Endothelial cell of umbilical vein (primary cell): ENCODE measurements around the gene PTPRT. TPM values are rescaled to one million over a fixed set of nuclear protein-coding genes. Genes with fewer than 3 reads are reported as not detected.

Experiments
- BruUV-seq: library from RNA; stranded (reverse); fragments of 400-500 nt; replicated peaks from 2 replicates; lab custom pipeline; 2021; lab: Mats Ljungman, UMichigan
- CTCF ChIA-PET: fragments of 300-600, 350-600 bp; sonication (Branson Sonifier 250); formaldehyde crosslinking; loops from one replicate; lab custom pipeline; 2021; ENCODE audit warnings: antibody characterized with exemption, inconsistent platforms; lab: Charles Lee
- POLR2A ChIA-PET: fragments of 300-600, 350-600 bp; sonication (Branson Sonifier 250); formaldehyde crosslinking; loops from one replicate; lab custom pipeline; 2021; ENCODE audit warnings: antibody characterized with exemption, inconsistent platforms; lab: Charles Lee
- DNase-seq: peaks from one replicate; pipeline ENCODE4 v3.0.0-alpha.2; 2011; ENCODE audit warnings: low read depth, low spot score
- FAIRE-seq: peaks from 2 replicates; lab custom pipeline; 2011; peaks lifted over from hg19 to GRCh38; lab: Jason Lieb, UNC
- H2AFZ ChIP-seq: 2 replicates; pipeline ENCODE4 v1.6.0; 2012; ENCODE audit warnings: low read depth, low read length, control low read depth, inconsistent platforms
- H3K27ac ChIP-seq: 2 replicates; pipeline ENCODE4 v1.5.1; 2011; ENCODE audit warnings: low read depth, mild to moderate bottlenecking, control low read depth, low read length, moderate library complexity; ENCODE audit not compliant: insufficient read depth
- H3K27me3 ChIP-seq, 2 experiments: 2 replicates each; pipeline versions ENCODE4 v1.6.0 to v1.6.1; 2011; ENCODE audit warnings: low read length in 2 of 2, mixed read lengths in 1 of 2; ENCODE audit not compliant: control insufficient read depth in 2 of 2, insufficient read depth in 2 of 2
- H3K36me3 ChIP-seq, 2 experiments: 2 replicates in 1 of 2; 3 replicates in 1 of 2; pipeline ENCODE4 v1.5.1; 2011; ENCODE audit warnings: low read length in 2 of 2, mild to moderate bottlenecking in 1 of 2, moderate library complexity in 1 of 2; ENCODE audit not compliant: control insufficient read depth in 2 of 2, insufficient read depth in 2 of 2; ENCODE audit errors: extremely low read depth in 1 of 2
- H3K4me1 ChIP-seq: 3 replicates; pipeline ENCODE4 v1.5.1; 2011; ENCODE audit warnings: mild to moderate bottlenecking, low read length; ENCODE audit not compliant: control insufficient read depth, insufficient read depth; ENCODE audit errors: extremely low read depth
- H3K4me2 ChIP-seq: 2 replicates; pipeline ENCODE4 v1.6.1; 2011; ENCODE audit warnings: low read length, control low read depth, mixed read lengths; ENCODE audit not compliant: insufficient read depth
- H3K4me3 ChIP-seq, 3 experiments: fragments of 200-600 bp in 1 of 3; sonication (generic), shearing (Covaris generic) in 1 of 3; replicated peaks in 1 of 3; 2 replicates each; pipeline ENCODE4 v1.5.1; 2011 to 2016; ENCODE audit warnings: control low read depth in 3 of 3, low read length in 3 of 3, mild to moderate bottlenecking in 2 of 3, inconsistent platforms in 1 of 3, low read depth in 1 of 3, moderate library complexity in 1 of 3; ENCODE audit not compliant: insufficient read depth in 1 of 3
- H3K79me2 ChIP-seq: 2 replicates; pipeline ENCODE4 v1.6.0; 2012; ENCODE audit warnings: low read length, inconsistent platforms; ENCODE audit not compliant: control insufficient read depth, insufficient read depth
- H3K9ac ChIP-seq: replicated peaks from 2 replicates; pipeline ENCODE3; 2011; ENCODE audit warnings: low read length, control low read depth; ENCODE audit not compliant: insufficient read depth; ENCODE audit errors: extremely low read depth
- H3K9me1 ChIP-seq: replicated peaks from 3 replicates; pipeline ENCODE4 v1.6.0; 2011; ENCODE audit warnings: mild to moderate bottlenecking, low read length; ENCODE audit not compliant: control insufficient read depth, insufficient read depth; ENCODE audit errors: extremely low read depth
- H3K9me3 ChIP-seq: replicated peaks from 2 replicates; pipeline ENCODE4 v1.5.1; 2012; ENCODE audit warnings: low read length, inconsistent platforms; ENCODE audit not compliant: control insufficient read depth, insufficient read depth
- H4K20me1 ChIP-seq: replicated peaks from 2 replicates; pipeline ENCODE3; 2011; ENCODE audit warnings: mild to moderate bottlenecking, low read length; ENCODE audit not compliant: control insufficient read depth, insufficient read depth; ENCODE audit errors: extremely low read depth
- EZH2 ChIP-seq: IDR thresholded peaks from 2 replicates; pipeline ENCODE4 v1.6.1; 2012; ENCODE audit warnings: borderline replicate concordance, low read depth, mild to moderate bottlenecking, moderate library complexity, low read length, inconsistent platforms; ENCODE audit not compliant: severe bottlenecking
- FOS ChIP-seq: IDR thresholded peaks from 2 replicates; pipeline ENCODE4 v1.6.1; 2011; ENCODE audit warnings: mild to moderate bottlenecking, low read length, moderate library complexity, borderline replicate concordance; ENCODE audit not compliant: insufficient read depth
- GATA2 ChIP-seq: IDR thresholded peaks from 2 replicates; pipeline ENCODE4 v1.7.0; 2011; ENCODE audit warnings: low read depth, mild to moderate bottlenecking, moderate library complexity, mixed read lengths, low read length; ENCODE audit not compliant: insufficient read length, insufficient read depth
- JUN ChIP-seq: IDR thresholded peaks from 2 replicates; pipeline ENCODE4 v1.6.1; 2011; ENCODE audit warnings: borderline replicate concordance, low read depth; ENCODE audit not compliant: insufficient read length, insufficient read depth
- MYC ChIP-seq: IDR thresholded peaks from one replicate; pipeline ENCODE4 v1.6.1; 2011; ENCODE audit warnings: mild to moderate bottlenecking, low read depth, low read length
- POLR2A ChIP-seq: IDR thresholded peaks from 2 replicates; pipeline ENCODE4 v1.6.1; 2012; ENCODE audit warnings: low read depth, mild to moderate bottlenecking, control low read depth, low read length
- POLR2AphosphoS5 ChIP-seq: IDR thresholded peaks from 2 replicates; pipeline ENCODE4 v1.6.1; 2012; ENCODE audit warnings: low read depth, mild to moderate bottlenecking, control low read depth, low read length, moderate library complexity; ENCODE audit not compliant: insufficient read depth
- dilution Hi-C: fragments of 300-500 bp; cut with MboI; formaldehyde crosslinking; loops from one replicate; pipeline ENCODE4 v1.15.0; 2019; ENCODE audit warnings: low sequenced_read_pairs; ENCODE audit not compliant: extremely low pct_ligation_motif_present
- intact Hi-C: fragments of 100-400 bp; cut with micrococcal nuclease; formaldehyde crosslinking; loops from one replicate; pipeline ENCODE4 v1.10.0; 2022
- polyA plus RNA-seq, 4 experiments: library from polyadenylated mRNA; depleted of rRNA in 3 of 4; stranded (reverse) in 3 of 4; unstranded in 1 of 4; fragments of >200 nt; gene quantifications; 2 replicates each; pipeline versions ENCODE4 v1.2.1 to v1.2.3, GENCODE V29; 2011 to 2012; ENCODE audit warnings: missing spikeins in 1 of 4
- total RNA-seq: library from RNA; stranded (reverse); gene quantifications from 2 replicates; pipeline ENCODE4 v1.2.3, GENCODE V29; 2021
- TF ChIP-seq, protein P1 (sequence below), 2 donors: IDR thresholded peaks; 1 replicate in 1 of 2; 2 replicates in 1 of 2; pipeline ENCODE4 v1.5.1; 2011; ENCODE audit warnings: low read length in 2 of 2, mild to moderate bottlenecking in 2 of 2, moderate library complexity in 2 of 2, control low read depth in 1 of 2, inconsistent platforms in 1 of 2, low read depth in 1 of 2; ENCODE audit not compliant: insufficient read depth in 1 of 2; ENCODE audit errors: extremely low read depth in 1 of 2
- TF ChIP-seq, protein P2 (sequence below): IDR thresholded peaks from 2 replicates; pipeline ENCODE4 v1.6.1; 2011; ENCODE audit not compliant: insufficient read depth, insufficient read length

PTPRT gene
- total and polyA plus RNA-seq, 2 donors (not counting 3 experiments of a cell fraction or from before 2014, with no cell fraction given), result not detected

DNA sequence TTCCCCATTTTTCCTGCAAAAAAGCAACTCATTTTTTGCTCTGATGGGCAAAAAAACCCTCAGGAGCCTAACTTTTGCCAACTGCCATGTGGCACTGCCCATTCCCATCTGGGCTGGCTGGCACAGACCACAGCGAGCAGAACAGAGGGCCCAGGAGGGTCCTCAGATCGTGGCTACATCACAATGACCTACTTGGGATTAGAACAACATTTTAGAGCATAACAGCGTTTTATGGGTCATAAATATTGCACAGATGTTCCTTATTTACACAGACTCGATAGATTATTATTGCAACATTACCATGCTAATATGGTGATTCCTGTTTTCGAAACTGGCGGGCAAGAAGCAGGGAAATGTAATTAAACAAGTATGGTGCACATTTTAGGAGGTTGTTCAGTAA is 28.0 kb downstream of the PTPRT start:
- dilution Hi-C loops (no loop called here), intact Hi-C loops (no loop called here)
- Histone ChIP-seq H4K20me1 (no peaks in the 10 kb centered on the region), H3K36me3 (no peaks in the 10 kb centered on the region), H2AFZ (no peak overlapping the region), H3K4me1 (no peaks in the 10 kb centered on the region), H3K9me1 (no peaks in the 10 kb centered on the region), H3K27ac (no peak overlapping the region), H3K4me3 (no peak overlapping the region), H3K27me3 (no peaks in the 10 kb centered on the region), H3K9me3 (no peaks in the 10 kb centered on the region), H3K79me2 (no peaks in the 10 kb centered on the region), H3K4me2 (no peak overlapping the region), H3K9ac (no peak overlapping the region)
- ChIA-PET POLR2A (no interaction called here), CTCF (no interaction called here)
- TF ChIP-seq MYC, result no peak
- no peak for TF ChIP-seq POLR2AphosphoS5
- TF ChIP-seq JUN, result no peak
- no peak for TF ChIP-seq EZH2
- TF ChIP-seq GATA2, result no peak
- TF ChIP-seq, protein P1, sequence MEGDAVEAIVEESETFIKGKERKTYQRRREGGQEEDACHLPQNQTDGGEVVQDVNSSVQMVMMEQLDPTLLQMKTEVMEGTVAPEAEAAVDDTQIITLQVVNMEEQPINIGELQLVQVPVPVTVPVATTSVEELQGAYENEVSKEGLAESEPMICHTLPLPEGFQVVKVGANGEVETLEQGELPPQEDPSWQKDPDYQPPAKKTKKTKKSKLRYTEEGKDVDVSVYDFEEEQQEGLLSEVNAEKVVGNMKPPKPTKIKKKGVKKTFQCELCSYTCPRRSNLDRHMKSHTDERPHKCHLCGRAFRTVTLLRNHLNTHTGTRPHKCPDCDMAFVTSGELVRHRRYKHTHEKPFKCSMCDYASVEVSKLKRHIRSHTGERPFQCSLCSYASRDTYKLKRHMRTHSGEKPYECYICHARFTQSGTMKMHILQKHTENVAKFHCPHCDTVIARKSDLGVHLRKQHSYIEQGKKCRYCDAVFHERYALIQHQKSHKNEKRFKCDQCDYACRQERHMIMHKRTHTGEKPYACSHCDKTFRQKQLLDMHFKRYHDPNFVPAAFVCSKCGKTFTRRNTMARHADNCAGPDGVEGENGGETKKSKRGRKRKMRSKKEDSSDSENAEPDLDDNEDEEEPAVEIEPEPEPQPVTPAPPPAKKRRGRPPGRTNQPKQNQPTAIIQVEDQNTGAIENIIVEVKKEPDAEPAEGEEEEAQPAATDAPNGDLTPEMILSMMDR (IDR thresholded peaks at IDR 0.05; ENCODE audit: extremely low read depth in 1 of 2, insufficient read depth in 1 of 2, low read depth in 1 of 2, low read length in 2 of 2), result no peak
- TF ChIP-seq POLR2A, result no peak
- TF ChIP-seq FOS, result no peak
- TF ChIP-seq, protein P2, sequence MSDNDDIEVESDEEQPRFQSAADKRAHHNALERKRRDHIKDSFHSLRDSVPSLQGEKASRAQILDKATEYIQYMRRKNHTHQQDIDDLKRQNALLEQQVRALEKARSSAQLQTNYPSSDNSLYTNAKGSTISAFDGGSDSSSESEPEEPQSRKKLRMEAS, result no peak
- DNase-seq (no peak), FAIRE-seq (no peak)
- no TSS peak for BruUV-seq
